ENCODE data around the gene BAIAP3.
A peak's percentile ranks its signal among the peaks of the same experiment; 100 is the strongest.
"Not testable (repeated sequence)": the region's sequence is repeated elsewhere in the genome, so short reads cannot be mapped to it uniquely, and the experiment has no call there.

Gene BAIAP3

DNA sequence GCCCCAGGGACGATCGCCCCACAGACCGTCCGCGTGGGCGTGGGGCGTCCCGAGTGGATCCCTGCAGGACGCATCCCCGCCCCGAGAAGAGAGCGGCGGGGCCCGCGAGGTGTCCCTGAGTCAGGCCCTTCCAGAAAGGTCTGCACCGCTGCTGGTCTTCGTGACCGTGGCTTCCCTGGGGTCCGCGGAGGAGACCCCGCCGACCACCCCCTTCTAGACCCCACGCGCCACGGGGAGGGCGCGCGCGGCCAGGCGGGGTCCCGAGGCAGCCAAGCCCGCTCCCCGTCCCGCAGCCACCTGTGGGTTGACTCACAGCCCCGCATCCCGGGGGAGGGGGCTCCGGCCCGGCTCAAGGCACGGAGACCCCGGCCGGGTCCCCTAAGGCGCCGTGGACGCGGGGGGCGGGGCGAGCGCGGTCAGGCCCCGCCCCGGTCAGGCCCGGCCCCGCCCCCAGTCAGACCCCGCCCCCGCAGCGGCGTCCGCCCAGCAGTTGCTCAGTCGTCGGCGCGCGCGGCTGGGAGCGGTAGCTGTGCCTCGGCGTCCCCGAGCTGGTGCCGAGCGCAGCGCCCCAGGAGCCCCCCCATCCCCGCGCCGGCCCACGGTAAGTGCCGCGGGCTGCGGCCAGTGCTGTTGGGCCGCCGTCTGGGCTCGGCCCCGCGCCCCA is at the start of gene BAIAP3:
Gene BAIAP3 (plus strand): TSS at position 497 of the 664 bp plus-strand sequence. CDS start 4,905 bp downstream, outside the sequence.
- DNase-seq, result no peak

DNA sequence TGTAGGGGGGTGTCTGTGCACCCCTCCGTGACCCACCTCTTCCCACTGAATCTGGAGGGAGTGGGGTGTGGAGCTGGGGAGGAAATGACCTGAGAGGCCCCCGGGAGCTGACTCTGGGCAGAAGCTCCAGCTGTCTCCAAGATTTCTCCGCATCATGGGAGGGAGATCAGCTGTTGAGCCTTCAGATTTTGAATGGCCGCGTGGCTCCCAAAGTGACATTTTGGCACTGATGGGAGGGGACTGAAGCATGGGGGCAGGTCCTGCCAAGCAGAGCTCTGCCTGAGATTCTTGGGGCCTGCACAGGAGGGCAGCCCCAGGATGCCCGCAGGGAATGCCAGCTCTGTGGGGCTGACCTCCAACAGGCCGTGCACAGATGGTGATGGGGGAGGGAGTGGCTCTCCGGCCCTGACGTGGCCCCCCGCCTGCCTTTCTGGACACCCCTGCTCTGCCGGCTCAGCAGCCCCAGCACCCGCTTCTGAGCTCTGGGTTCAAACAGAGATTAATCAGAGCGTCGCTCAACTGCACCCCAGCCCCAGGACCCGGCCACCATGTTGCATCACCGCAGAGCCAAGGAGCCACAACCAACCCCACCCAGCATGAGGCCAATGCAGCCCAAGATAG is 49.3 kb upstream of the BAIAP3 start:
- no peak for DNase-seq

- no peak for DNase-seq
These were observed 47.6 kb upstream of the BAIAP3 start for GRCh38 chr16:1285669-1286512.

- no peak for DNase-seq
These were observed 46.8 kb upstream of the BAIAP3 start for GRCh38 chr16:1286513-1287094.

GRCh38 chr16:1287982-1288670 is 45.3 kb upstream of the BAIAP3 start:
- no peak for DNase-seq

- no peak for DNase-seq
These were observed 44.5 kb upstream of the BAIAP3 start for GRCh38 chr16:1288813-1289476.

DNA sequence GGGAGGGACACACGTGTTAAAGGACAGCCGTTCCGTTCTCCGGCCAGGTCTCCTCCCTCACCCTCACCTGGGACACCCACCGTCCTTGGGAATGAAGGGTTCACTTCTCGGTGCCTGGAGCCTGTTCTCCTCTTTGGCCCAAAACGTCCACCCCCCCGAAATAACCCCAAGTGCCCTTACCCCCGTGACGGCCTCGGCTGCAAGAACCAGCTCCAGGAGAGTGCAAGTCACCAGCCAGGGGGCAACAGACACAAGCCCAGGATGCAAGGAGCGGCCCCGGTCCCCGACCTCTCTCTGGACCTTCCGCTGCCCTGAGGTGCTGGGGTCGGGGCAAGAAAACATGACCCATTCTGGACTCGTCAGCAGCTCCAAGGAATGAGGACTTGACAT is 44.0 kb upstream of the BAIAP3 start:
- no peak for DNase-seq

- no peak for DNase-seq
These were observed 43.4 kb upstream of the BAIAP3 start for GRCh38 chr16:1290063-1290501.

DNA sequence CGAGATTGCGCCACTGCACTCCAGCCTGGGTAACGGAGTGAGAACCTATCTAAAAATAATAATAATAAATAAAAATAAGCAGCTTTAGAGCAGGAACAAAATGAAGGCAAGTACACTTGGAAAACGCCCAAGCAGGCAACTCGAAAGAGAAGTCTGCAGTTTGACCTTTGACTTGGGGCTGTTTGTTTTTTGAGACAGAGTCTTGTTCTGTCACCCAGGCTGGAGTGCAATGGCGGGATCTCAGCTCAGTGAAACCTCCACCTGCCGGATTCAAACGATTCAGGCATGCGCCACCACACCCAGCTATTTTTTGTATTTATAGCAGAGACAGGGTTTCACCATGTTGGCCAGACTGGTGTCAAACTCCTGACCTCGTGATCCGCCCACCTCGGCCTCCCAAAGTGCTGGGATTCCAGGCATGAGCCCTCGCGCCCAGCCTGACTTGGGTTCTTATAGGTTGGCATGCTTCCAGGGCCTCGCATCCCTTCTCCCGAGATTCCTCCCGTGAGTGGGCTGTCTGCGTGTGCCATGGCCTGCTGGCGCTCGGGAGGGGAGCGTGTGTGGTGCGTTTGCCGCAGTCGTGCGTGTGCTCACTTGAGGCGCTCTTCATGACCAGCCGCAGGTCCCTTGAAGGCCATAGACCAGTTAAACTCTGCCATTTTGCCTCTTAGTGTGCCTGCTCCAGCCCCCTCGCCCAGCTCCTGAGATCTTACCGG is 42.4 kb upstream of the BAIAP3 start:
- peak; percentile 51 for DNase-seq

DNA sequence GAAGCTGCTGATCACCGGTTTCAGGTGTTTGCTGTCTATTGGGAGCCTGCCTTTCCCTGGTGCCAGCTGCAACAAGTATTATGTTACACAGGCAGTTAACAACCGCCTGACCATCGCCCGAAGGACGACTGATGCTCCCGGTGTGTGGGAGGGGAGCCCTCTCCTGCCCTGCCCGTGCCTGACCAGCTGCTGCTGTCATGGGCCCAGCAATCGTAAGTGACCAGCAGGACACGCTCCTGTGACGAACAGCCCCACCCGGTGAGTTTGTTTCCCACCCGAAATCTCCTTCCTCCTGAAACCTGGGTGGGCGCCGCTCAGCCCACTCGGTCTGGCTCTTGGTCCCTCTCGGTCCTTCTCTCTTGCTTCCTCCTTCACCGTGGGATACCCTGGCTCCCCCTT is 41.9 kb upstream of the BAIAP3 start:
- peak; percentile 84 for DNase-seq

DNA sequence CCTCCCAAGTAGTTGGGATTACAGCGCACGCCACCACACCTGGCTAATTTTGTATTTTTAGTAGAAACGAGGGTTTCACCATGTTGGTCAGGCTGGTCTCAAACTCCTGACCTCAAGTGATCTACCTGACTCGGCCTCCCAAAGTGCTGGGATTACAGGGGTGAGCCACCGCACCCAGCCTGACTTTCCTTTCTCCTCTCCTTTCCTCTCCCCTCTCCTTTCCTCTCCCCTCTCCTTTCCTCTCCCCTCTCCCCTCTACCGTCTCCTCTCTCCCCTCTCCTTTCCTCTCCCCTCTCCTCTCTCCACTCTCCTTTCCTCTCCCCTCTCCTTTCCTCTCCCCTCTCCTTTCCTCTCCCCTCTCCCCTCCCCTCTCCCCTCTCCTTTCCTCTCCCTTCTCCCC is 41.2 kb upstream of the BAIAP3 start:
- not testable (repeated sequence) for DNase-seq

DNA sequence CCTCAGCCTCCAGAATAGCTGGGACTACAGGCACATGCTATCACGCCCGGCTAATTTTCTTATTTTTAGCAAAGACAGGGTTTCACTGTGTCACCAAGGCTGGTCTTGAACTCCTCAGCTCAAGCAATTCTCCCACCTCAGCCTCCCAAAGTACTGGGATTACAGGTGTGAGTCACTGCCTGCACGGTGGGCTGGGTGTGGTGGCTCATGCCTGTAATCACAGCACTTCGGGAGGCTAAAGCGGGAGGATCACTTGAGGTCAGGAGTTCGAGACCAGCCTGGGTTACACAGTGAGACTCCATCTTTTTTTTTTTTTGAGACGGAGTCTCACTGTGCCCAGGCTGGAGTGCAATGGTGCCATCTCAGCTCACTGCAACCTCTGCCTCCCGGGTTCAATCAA is 40.6 kb upstream of the BAIAP3 start:
- not testable (repeated sequence) for DNase-seq

DNA sequence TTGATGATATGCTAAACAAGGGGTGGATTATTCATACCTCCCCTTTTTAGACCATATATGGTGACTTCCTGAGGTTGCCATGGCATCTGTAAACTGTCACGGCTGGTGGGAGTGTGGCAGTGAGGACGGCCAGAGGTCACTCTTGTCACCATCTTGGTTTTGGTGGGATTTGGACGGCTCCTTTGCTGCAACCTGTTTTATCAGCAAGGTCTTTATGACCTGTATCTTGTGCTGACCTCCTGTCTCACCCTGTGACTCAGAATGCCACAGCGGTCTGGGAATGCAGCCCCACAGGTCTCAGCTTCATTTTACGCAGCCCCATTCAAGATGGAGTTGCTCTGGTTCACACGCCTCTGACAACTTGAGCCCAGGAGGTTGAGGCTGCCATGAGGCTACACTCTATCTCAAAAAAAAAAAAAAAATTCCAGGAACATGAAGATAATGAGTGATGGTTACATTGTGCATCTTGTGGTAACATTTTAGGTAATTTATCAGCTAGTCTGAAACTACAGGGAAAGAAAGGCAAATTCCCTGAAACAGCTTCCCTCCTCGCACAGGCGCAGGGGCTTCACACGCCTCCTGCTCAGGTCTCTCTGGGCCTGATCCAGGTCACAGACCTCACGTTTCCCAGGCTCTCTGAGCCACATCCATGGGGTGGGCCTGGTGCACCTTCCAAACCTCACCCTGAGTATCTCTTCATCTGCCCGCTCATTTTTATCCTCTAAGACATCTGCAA is 39.4 kb upstream of the BAIAP3 start:
- DNase-seq, result no peak

DNA sequence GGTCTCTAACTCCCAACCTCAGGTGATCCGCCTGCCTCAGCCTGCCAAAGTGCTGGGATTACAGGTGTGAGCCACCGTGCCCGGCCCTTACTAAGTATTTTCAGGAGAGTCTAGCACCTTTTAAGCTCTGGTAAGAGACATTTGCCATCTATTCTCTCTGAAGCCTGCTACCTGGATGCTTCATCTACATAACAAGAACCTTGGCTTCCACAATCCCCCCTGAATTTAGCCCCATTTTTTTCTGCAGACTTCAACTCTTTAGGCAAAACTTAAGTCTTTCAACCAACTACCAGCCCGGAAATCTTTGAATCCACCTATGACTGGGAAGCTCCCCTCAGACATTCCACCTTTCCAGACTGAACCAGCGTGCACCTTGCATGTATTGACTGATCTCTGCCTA is 38.0 kb upstream of the BAIAP3 start:
- no peak for DNase-seq

- DNase-seq, result not testable (repeated sequence)
These were observed 36.8 kb upstream of the BAIAP3 start for GRCh38 chr16:1296688-1297017.

DNA sequence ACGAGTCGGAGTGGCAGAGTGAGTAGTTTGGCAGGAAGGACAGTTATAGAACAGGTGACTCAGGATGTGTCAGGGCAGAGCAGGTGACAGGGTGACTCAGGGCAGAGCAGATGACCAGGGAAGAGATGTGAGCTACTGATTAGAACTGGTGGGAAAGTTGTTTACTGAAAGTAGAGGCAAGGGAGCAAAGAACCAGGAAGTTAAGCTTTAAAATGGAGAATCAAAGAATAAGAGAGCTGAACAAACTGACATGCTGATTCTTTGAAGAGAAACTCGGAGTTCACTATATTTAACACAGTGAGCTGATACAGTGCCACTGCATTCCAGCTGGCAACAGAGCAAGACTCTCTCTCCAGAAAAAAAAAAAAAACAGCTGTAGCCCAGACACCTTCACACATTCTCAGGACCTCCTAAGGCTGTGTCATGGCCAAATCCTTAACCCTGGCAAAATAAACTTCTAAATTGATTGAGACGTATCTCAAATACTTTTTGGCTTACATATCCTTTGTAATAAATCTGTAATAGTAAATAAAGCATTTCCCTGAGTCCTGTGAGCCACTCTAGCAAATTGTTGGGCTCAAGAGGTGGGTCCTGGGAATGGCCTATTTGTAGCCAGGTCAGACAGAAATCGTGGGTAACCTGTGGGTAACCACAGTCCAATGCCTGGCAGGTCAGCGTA is 36.3 kb upstream of the BAIAP3 start:
- DNase-seq, result peak; percentile 88

GRCh38 chr16:1298406-1298805 is 35.0 kb upstream of the BAIAP3 start:
- DNase-seq, result no peak

DNA sequence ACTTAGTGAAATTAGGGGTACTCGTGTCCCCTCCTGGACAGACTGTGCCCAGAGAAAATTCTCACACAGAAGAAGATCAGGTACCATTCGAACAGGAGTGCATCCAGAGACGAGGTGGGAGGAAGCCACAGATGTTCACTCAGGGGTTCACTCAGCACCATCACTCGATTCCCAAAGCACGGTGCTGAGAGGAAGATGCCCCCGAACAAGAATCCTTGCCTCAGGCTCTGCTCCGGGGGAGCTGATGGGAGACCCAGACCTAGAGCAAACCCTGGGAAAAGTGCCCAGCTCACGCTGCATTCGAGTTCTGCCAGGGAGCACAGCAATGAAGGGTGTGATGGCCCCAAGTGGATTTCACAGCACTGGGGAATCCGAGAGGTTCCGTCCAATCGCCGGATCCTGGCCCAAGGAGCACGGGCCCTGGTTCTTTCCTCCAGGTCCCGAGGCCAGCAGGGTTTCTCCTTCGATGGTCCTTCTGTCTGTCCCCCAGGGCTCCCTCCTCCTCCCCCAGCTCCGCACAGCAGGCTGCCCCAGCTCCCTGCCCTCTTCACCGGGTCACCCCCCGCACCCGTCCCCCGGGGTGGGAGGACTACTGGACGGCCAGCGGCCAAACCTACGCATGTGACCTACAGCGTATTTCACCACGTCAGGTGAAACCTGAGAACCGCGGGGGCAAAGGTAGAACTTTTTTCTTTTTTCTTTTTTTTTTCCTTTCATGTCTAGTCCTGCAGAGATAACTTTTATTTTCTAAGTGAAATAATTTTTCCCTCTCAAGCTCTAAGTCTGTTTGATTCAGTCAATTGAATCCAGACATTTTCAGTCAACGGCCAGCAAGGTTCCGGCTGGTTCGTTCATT is 34.2 kb upstream of the BAIAP3 start:
- no peak for DNase-seq

GRCh38 chr16:1299868-1300203 is 33.6 kb upstream of the BAIAP3 start:
- no peak for DNase-seq

All from DMS153 (cell line).